ENCODE measurements around the gene GPR108. TPM values are rescaled to one million over a fixed set of nuclear protein-coding genes. Genes with fewer than 3 reads are reported as not detected.

The GPR108 gene
- polyA plus RNA-seq, 1 donor (not counting 4 experiments of a cell fraction or from before 2014, with no cell fraction given), result 57.7 TPM

GRCh38 chr19:6699935-6700334, 37.4 kb downstream of the GPR108 start:
- Histone ChIP-seq H4K20me1 (ENCODE audit: control insufficient read depth, extremely low read depth, insufficient read depth, low read length) (no peaks in the 10 kb centered on the region), H3K4me3 (ENCODE audit: control insufficient read depth in 2 of 3, extremely low read depth in 1 of 3, insufficient read depth in 2 of 3, low read depth in 1 of 3, low read length in 3 of 3) (no peak overlapping the region), H3K4me1 (ENCODE audit: control insufficient read depth, extremely low read depth, insufficient read depth, low read length) (no peaks in the 10 kb centered on the region), H3K9ac (ENCODE audit: control insufficient read depth, extremely low read depth, insufficient read depth, low read length) (no peak overlapping the region), H3K36me3 (ENCODE audit: control insufficient read depth in 2 of 2, extremely low read depth in 1 of 2, insufficient read depth in 2 of 2, low read length in 2 of 2) (no peaks in the 10 kb centered on the region), H3K79me2 (ENCODE audit: control insufficient read depth, insufficient read depth, low read length) (no peaks in the 10 kb centered on the region), H3K4me2 (ENCODE audit: control insufficient read depth, extremely low read depth, insufficient read depth, low read depth, low read length) (no peak overlapping the region), H3K9me3 (ENCODE audit: control insufficient read depth, low read depth, low read length) (no peaks in the 10 kb centered on the region), H3K27ac (ENCODE audit: control insufficient read depth, insufficient read depth, low read length) (no peak overlapping the region), H3K9me1 (ENCODE audit: control insufficient read depth, extremely low read depth, insufficient read depth, low read length) (no peaks in the 10 kb centered on the region), H2AFZ (ENCODE audit: control insufficient read depth, low read length) (no peak overlapping the region), H3K27me3 (ENCODE audit: control insufficient read depth, extremely low read depth, insufficient read depth, low read length) (no peaks in the 10 kb centered on the region)
- no peak for FAIRE-seq
- dilution Hi-C loops (cut with MboI; ENCODE audit: extremely low pct_ligation_motif_present, low sequenced_read_pairs), result no loop called here
- TF ChIP-seq CTCF (optimal IDR thresholded peaks at IDR 0.05 in 1 of 3, IDR thresholded peaks at IDR 0.05 in 1 of 3, conservative IDR thresholded peaks at IDR 0.05 in 1 of 3; ENCODE audit: extremely low read depth in 1 of 3, insufficient read depth in 2 of 3, low read length in 3 of 3) (no peak), EZH2 (IDR thresholded peaks at IDR 0.05; ENCODE audit: low read length) (no peak)
- no peak for DNase-seq (ENCODE audit: low read depth, low spot score)

GRCh38 chr19:6697291-6697690, 40.1 kb downstream of the GPR108 start:
- no peak for FAIRE-seq
- H3K4me3 ChIP-seq (ENCODE audit: control insufficient read depth in 2 of 3, extremely low read depth in 1 of 3, insufficient read depth in 2 of 3, low read depth in 1 of 3, low read length in 3 of 3), result no peak overlapping the region
- no peak overlapping the region for H2AFZ ChIP-seq (ENCODE audit: control insufficient read depth, low read length)
- H3K36me3 ChIP-seq (ENCODE audit: control insufficient read depth in 2 of 2, extremely low read depth in 1 of 2, insufficient read depth in 2 of 2, low read length in 2 of 2), result no peaks in the 10 kb centered on the region
- TF ChIP-seq EZH2 (IDR thresholded peaks at IDR 0.05; ENCODE audit: low read length) (no peak), CTCF (optimal IDR thresholded peaks at IDR 0.05 in 1 of 3, IDR thresholded peaks at IDR 0.05 in 1 of 3, conservative IDR thresholded peaks at IDR 0.05 in 1 of 3; ENCODE audit: extremely low read depth in 1 of 3, insufficient read depth in 2 of 3, low read length in 3 of 3) (no peak)
- no peak overlapping the region for H3K9ac ChIP-seq (ENCODE audit: control insufficient read depth, extremely low read depth, insufficient read depth, low read length)
- no peak overlapping the region for H3K27ac ChIP-seq (ENCODE audit: control insufficient read depth, insufficient read depth, low read length)
- H3K4me2 ChIP-seq (ENCODE audit: control insufficient read depth, extremely low read depth, insufficient read depth, low read depth, low read length), result no peak overlapping the region
- DNase-seq (ENCODE audit: low read depth, low spot score), result no peak
- H4K20me1 ChIP-seq (ENCODE audit: control insufficient read depth, extremely low read depth, insufficient read depth, low read length), result no peaks in the 10 kb centered on the region
- no peaks in the 10 kb centered on the region for H3K79me2 ChIP-seq (ENCODE audit: control insufficient read depth, insufficient read depth, low read length)
- no peaks in the 10 kb centered on the region for H3K9me1 ChIP-seq (ENCODE audit: control insufficient read depth, extremely low read depth, insufficient read depth, low read length)
- H3K27me3 ChIP-seq (ENCODE audit: control insufficient read depth, extremely low read depth, insufficient read depth, low read length), result no peaks in the 10 kb centered on the region
- H3K9me3 ChIP-seq (ENCODE audit: control insufficient read depth, low read depth, low read length), result no peaks in the 10 kb centered on the region
- no peaks in the 10 kb centered on the region for H3K4me1 ChIP-seq (ENCODE audit: control insufficient read depth, extremely low read depth, insufficient read depth, low read length)
- dilution Hi-C loops (cut with MboI; ENCODE audit: extremely low pct_ligation_motif_present, low sequenced_read_pairs), result no loop called here

Measured in keratinocyte (primary cell).